Mucosa of gallbladder (tissue), 1 donor: ENCODE data around the gene PSMC3IP. TPM values are rescaled to one million over a fixed set of nuclear protein-coding genes. Genes with fewer than 3 reads are reported as not detected.
A peak's percentile ranks its signal among the peaks of the same experiment; 100 is the strongest.

ENCODE experiments used
- DNase-seq: peaks from one replicate; pipeline ENCODE4 v3.0.0-alpha.2; 2020; ENCODE audit warnings: low spot score
- total RNA-seq: library from RNA; stranded (reverse); gene quantifications from one replicate; pipeline ENCODE4 v1.2.1, GENCODE V29; 2021
- donor health status: DM: no; HTN: no; CAD: no.

PSMC3IP gene
- total RNA-seq, 1 donor from 2014 or later: 5.1 TPM

DNA sequence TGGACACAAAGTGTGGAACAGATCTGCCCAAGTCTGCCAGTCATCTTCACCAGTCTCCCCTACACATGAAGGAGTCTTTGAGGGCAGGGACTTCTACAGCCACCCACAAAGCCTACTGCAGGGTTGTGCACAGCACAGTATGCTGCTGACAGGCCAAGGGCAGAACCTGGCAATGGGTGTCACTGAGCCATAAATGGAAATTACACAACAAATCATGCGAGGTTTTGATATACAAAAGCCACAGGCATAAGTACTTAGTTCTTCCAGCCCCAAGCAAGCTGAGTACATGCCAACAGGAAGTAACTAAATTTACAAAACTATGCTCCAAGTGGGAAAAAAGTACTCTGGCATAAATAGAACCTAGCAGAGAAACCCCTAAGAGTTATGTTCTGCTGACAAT lies 7.8 kb upstream of the PSMC3IP start:
- no peak for DNase-seq

DNA sequence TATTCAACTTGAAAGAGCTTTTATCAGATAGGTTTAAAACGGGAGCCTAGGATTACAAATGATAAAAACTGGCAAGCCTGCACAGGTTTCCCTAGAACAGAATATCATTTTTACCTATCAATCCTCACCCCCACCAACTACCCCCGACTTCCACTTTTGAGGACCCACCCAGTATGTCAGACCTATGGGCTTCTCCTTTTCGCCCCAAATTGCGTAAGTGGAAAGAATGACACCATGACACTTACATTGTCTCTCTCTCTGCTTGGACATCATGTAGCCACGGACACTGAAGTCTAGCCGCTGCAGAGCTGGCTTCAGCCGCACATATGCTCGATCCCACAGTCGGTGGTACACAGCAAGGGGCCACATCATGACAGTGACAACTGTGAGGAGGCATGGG lies 7.4 kb upstream of the PSMC3IP start:
- DNase-seq: no peak

DNA sequence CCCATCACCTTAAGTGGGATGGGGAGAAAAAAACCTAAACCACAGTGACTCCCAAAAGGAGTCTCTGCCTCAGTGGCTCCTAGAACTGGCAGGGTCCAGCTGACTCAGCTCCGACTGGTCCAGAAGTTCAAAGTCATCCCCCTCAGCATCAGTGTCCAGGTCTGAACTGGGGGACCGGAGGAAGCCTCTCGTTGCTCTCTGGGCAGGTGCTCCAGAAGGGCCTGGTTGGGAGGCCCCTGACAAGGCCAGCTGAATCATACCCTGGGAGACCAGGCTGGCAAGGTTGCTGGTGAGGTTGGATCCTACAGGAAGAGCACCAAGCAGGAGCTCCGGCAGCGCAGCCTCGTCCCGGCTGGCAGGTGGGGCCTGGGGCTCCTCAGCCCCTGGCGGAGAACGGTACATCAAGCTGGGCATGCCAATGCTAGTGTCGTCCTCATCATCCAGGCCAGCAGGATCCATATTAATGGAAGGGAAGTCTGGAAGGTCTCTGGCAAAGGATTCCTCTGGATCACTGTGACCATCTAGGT lies 4.3 kb upstream of the PSMC3IP start:
- no peak for DNase-seq

DNA sequence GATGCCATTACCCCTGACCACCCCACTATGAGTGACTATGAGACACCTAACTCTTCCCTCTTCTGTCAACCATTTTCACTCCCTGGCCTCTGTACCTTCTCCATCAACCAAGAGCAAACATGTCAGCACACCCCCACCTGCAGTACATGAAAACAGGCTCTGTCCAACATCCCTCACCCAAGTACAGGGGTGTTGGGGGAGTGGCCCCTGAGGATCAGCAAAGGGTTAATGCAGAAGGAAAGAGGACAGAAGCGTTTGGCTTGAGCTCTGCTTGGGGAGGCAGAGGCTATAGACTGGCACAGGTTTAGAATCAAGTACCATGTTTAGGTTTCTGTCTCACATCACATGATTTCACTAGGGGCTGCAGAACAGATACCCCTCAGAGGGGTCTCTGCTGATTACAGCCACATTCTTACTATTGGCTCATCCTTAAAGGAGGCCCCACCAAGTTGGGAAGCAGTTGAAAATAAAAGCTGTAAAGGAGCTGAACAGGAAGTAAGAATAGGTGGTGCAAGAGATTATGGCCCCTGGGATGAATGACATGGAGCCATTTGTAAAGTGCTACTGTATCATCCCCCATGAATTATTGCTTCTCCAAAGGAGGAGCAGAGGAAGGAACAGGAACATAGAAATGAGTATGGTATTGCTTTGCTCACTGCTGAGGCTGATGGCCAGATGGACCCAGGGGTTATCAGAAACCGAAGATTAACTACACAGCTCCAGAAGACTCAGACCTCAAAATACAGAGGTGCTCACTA lies 2.4 kb upstream of the PSMC3IP start:
- DNase-seq: no peak

DNA sequence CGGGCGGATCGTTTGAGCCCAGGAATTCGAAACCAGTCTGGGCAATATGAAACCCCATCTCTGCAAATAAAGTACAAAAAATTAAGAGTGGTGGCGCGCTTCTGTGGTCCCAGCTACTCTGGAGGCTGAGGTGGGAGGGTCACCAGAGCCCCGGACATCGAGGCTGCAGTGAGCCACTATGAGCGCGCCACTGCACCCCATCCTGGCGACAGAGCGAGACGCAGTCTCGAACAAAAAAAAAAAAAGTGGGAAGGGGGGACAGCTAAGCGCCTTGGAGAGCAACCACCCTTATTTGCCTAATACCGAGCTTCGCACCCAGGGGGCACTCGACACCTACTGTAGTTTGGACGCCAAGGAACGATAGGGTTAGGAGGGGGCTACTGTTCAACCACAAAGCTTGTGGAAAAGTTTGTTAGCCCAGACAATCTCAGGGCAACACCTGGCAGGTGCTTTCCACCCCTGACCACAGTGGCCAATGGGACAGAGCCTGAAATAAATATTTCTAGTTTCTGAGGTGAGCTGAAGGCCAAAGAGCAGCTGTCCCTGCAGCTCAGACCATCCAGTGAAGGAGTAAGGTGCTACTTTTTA lies 847 bp upstream of the PSMC3IP start:
- DNase-seq: peak; percentile 72

DNA sequence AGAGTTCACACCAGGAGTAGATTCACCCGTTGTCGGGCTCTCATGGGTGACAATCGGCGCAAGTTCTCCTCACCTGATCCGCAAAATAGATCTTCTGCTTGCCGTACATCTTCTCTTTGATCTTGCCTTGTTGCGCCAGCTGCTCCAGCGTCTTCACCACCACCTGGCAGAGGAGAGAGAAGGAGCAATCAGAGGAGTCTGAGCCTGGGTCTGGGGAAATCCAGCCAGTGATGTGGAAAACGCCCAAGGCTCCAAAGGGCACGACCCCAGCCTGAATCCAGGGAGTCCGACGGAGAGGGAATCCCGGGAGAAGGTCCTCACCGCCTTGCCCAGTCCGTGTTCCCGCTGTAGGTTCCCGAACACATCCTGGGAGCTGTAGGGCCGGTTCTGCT lies 393 bp downstream of the PSMC3IP start:
- DNase-seq: no peak

DNA sequence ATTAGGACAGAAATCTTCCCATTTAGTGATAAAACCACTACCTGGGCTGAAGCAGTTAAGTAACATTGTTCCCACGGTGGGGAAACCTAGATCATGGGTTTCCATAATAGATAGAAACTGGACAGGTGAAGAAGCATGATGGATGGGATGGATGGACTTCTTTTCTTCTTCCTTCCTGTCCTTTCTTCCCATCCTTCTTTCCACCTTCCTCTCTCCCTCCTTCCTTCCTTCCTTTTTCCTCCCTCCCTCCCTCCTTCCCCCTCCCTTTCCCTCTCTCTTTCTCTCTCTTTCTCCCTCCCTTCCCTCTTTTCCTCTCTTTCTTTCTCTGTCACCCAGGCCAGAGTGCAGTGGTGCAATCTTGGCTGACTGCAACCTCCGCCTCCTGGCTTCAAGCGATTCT lies 3.1 kb downstream of the PSMC3IP start:
- DNase-seq: no peak

DNA sequence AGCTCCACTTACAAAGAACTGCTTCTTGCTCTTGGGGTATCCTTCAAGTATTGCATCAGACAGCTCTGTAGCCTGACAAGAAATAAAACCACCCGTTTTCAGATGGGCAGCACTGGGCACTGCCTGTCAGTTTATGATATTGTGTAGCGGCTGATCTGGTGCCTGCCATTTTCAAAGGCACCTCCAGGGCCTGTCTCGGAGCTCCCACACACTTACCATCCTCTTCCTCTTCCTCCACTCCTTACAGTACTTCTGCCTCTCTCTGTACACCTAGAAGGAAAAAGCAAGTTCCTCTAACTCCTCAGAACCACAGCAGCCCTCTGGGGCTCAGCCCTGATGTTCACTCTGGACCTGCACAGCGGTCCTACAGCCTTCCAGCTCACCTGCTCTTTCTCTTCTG lies 4.4 kb downstream of the PSMC3IP start:
- DNase-seq: no peak

DNA sequence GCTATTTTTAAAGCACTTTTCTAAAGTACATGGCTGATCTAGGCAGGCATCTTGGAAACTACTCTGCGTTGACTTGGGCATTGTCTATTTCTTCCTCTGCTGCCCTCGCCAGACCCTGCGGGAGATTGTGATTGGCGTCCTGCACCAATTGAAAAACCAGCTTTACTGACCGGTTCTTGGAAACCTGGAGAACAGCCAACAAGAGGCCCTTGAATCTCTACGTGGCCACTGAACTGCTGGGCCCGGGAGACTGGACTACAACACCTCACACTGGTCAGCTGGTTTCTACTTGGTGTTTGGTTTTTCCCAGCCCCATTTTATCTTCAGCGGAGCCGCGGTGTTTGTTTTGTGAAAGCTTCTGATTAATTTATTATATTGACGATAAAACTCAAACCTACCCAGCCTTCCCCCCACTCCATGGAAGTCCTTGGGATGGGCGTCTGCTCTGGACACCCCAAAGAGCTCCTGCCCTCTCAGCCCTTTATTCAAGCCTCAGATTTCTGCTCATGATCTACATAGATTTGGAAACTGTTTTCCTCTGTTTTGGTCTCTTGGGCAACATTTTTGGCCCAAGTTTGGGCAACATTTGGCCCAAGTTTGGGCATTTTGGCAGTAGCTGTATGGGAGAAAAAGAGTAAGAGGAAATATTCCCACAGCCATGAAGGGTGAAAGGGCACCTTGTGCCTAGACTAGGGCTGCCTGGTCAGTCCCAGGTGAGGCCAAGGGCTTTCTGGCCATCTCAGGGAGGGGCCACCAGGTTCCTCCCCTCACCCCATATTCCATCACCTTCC lies 5.9 kb downstream of the PSMC3IP start:
- DNase-seq: no peak

DNA sequence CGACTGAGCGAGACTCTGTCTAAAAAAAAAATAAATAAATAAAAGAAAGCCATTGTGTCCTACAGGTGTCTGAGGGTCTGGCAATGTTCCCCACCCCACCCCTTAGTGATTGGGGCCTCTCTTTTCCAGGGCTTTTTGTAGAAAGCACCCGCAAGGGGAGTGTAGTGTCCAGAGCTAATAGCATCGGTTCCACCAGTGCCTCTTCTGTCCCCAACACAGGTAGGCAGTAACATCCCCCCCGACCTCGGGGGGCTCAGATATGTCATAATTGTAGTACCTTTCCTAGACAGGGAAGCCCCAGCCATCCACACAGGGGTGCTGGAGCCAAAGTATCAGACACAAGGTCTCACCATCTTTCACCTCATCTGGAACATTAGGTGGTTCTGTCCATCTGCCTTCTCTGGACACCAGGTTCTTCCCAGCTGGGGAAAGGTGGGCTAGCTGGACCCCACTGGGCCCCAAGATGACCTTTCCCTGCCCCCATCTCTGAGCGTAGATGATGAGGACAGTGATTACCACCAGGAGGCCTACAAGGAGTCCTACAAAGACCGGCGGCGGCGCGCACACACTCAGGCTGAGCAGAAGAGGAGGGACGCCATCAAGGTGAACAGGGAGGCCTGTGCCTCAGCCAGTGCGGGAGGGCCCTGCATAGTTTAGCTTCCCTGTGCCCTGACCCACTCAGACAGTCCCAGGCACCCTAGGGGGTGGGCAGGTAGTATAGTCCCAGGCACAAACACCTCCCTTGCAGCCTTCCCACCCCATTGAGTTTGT lies 9.0 kb downstream of the PSMC3IP start:
- DNase-seq: no peak

DNA sequence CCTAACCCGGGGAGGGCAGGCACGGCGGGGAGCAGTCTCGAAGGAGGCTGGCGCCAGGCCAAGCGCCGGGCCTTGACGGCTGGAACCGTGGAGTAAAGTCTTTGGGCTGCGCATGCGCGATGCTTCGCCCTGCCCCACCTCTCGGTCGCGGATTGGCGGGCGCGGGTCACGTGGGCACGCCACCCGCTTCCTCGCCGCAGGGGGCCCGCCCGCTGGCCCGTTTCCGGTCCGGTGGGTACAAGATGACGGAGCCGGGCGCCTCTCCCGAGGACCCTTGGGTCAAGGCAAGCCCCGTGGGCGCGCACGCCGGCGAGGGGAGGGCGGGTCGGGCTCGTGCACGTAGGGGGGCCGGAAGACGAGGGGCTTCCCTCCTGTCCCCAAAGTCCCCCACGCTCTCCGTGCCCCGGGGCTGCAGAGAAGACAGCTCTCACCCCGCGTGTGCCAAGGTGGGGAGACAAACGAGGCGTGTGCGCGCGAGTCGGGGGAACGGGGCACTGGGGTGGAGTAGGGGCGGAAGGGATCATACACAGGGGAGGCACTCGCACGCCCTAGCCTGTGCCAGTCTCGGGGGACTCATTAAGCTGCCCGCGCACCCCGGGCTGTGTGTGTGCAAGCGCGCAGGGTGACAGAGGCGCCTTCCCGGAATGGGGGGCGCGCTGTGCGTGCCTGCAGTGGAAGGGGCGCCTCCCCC lies 10.5 kb downstream of the PSMC3IP start, which contains the start of gene MLX:
Gene MLX (plus strand): TSS at position 218 of the 691 bp plus-strand sequence. CDS start 25 bp downstream, at position 243.
- DNase-seq: peak; percentile 95

DNA sequence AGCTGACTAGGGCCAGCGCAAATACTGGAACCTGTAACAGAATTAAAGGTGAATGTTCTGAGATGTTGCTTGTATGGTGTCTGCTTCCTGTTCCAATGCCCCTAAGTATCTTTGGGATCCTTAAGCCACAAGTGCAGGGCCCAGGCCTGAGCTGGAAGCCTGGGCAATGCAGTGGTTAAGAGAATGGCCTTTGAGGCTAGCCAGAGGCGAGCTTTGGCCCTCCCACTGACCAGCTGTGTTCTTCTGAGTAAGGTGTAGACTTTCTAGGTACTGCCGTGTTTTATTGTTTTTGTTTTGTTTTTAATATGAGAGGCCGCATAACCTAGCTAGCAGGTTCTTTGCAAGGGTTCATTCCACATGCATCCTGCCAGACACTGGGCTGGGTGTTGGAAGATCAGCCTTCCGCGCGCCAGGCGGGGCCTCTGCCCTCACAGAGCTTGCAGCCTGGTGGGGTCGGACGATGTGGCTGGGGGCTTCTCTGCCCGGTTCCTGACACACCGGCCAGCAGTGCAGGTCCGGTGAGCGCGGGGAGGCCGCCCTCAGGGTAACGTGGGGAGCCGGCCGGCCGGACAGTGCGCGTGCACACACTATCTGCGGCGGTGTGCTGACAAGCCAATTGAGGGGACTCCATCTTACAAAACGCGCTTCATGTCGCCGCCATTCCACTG lies 11.2 kb downstream of the PSMC3IP start:
- no peak for DNase-seq

DNA sequence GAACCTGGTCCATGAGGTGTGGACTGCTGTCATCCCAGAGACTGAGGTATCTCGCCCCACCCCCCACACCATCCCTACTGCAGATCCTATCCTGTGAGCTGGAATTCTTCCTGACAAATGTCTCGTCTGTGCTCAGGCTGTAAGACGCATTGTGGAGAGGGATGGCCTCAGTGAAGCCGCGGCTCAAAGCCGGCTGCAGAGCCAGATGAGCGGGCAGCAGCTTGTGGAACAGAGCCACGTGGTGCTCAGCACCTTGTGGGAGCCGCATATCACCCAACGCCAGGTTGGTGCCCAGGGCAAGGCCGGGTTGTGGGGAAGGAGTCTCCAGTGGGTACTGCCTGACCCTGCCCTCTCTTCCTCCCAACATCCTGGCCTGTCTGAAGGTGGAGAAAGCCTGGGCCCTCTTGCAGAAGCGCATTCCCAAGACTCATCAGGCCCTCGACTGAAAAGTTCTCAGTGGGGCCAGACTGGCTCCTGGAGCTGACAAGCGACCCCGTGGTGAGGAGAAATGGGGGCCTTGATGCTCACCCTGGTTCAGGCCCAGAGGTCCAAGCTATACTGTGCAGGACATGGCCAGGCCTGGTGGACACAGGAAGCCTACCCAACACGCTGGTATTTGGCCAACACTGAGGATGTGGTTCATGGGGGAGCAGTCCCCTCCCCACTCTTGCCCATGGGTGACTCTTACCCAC lies 11.9 kb downstream of the PSMC3IP start:
- no peak for DNase-seq

DNA sequence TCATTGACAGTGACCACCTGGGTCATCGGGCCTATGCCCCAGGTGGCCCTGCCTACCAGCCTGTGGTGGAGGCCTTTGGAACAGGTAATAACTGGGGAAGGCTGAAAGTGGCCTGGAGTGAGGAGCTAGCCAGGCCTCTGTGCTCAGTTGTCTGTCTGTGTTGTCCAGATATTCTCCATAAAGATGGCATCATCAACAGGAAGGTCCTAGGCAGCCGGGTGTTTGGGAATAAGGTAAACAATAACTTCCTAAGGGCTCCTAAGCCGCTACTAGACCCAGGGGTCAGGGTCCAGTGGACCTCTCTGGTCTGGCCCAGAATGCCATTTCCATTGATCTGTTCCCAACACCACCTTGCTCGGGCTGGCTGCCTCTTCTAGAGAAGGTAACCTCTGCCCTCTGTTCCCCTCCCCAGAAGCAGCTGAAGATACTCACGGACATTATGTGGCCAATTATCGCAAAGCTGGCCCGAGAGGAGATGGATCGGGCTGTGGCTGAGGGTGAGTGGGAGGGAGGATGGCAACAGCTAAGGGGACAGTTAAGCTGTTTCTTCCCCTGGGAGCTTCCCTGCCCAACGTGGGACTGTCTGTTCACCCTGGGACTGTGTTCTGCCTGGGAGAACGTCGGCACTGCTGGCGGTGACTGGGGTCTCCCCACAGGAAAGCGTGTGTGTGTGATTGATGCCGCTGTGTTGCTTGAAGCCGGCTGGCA lies 12.6 kb downstream of the PSMC3IP start:
- DNase-seq: no peak

DNA sequence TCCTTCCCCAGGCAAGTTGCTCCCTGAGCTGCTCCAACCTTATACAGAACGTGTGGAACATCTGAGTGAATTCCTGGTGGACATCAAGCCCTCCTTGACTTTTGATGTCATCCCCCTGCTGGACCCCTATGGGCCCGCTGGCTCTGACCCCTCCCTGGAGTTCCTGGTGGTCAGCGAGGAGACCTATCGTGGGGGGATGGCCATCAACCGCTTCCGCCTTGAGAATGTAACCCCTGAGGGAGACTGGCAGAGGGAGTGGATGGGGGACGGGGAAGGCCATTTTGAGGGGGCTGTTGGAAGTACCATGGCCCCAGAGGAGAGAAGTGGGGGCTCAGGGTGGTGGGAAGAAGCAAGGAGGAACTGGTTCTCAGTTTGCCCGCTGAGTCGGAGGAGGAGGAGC lies 13.6 kb downstream of the PSMC3IP start:
- no peak for DNase-seq

DNA sequence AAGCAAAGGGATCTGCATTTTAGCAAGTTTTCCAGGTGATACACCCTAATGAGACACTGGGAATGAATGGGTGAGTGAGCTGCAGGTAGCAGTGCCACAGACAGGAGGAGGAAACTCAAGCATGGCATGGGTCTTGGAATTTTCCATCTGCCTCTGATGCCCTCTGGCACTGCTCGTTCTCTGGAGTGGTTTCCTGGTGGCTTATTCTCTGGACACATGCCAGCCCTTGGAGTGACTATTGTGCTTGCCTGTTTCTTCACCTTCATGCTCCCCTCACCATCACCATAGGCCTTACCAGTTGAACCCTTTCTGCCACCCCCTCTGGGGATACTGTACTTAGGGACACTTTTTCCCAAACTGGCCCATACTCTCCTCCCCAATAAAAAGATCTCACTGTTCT lies 14.0 kb downstream of the PSMC3IP start:
- no peak for DNase-seq

DNA sequence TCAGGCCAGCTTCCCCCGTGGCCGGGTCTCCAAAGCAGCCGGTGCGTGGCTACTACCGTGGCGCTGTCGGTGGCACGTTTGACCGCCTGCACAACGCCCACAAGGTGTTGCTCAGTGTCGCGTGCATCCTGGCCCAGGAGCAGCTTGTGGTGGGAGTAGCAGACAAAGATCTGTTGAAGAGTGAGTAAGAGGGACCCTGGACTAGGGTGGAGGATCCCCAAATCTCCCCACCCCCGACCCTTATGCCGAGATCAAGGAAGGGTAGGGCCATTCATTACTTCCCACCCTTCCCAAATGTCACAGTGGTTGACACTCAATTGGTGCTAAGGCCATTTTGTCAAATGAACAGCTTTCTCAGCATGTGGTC lies 14.4 kb downstream of the PSMC3IP start:
- no peak for DNase-seq

DNA sequence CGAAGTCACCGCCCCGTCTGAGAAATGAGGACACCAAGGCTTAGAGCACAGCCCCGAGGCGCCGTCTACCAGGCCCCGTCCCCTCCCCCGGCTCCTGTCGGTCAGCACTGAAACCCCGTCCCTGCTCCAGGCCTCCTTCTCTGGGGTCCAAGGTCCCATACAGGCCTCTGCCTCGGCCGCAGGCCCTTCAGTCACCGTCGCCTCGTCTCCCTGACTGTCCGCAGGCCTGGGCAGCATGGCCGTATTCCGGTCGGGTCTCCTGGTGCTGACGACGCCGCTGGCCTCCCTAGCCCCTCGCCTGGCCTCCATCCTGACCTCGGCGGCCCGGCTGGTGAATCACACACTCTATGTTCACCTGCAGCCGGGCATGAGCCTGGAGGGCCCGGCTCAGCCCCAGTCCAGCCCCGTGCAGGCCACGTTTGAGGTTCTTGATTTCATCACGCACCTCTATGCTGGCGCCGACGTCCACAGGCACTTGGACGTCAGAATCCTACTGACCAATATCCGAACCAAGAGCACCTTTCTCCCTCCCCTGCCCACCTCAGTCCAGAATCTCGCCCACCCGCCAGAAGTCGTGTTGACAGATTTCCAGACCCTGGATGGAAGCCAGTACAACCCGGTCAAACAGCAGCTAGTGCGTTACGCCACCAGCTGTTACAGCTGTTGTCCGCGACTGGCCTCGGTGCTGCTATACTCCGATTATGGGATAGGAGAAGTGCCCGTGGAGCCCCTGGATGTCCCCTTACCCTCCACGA lies 15.0 kb downstream of the PSMC3IP start:
- DNase-seq: no peak
